Muscle layer of duodenum (tissue), 2 donors: ENCODE results near the gene VPS39.

Experiments used
- H3K27ac ChIP-seq: one replicate; pipeline ENCODE4 v1.7.0; 2013; ENCODE audit warnings: mild to moderate bottlenecking, low read length
- H3K27me3 ChIP-seq: one replicate; pipeline ENCODE4 v1.7.0; 2013; ENCODE audit warnings: low read depth, mild to moderate bottlenecking, control low read depth, low read length
- H3K36me3 ChIP-seq, 2 donors: one replicate each; pipeline ENCODE4 v1.7.0; 2013; ENCODE audit warnings: low read length in 2 of 2, control low read depth in 1 of 2, mild to moderate bottlenecking in 1 of 2; ENCODE audit not compliant: insufficient read depth in 2 of 2, control insufficient read depth in 1 of 2
- H3K4me1 ChIP-seq, 2 donors: one replicate each; pipeline ENCODE4 v1.7.0; 2013; ENCODE audit warnings: low read length in 2 of 2, mild to moderate bottlenecking in 2 of 2, control low read depth in 1 of 2, moderate library complexity in 1 of 2; ENCODE audit not compliant: insufficient read depth in 2 of 2, control insufficient read depth in 1 of 2
- H3K4me3 ChIP-seq, 2 donors: one replicate each; pipeline ENCODE4 v1.7.0; 2013; ENCODE audit warnings: low read length in 2 of 2, low read depth in 1 of 2, mild to moderate bottlenecking in 1 of 2
- H3K9me3 ChIP-seq, 2 donors: one replicate each; pipeline ENCODE4 v1.7.0; 2013; ENCODE audit warnings: low read length in 2 of 2, control low read depth in 1 of 2, mild to moderate bottlenecking in 1 of 2; ENCODE audit not compliant: control insufficient read depth in 1 of 2
- donor health status: healthy.

VPS39 gene

GRCh38 chr15:42133886-42134502 lies 74.1 kb downstream of the VPS39 start:
- Histone ChIP-seq H3K27ac (no peak overlapping the region), H3K36me3 (no peaks in the 10 kb centered on the region), H3K4me3 (no peak overlapping the region), H3K27me3 (peaks cover 7% of the 10 kb centered on the region), H3K9me3 (no peaks in the 10 kb centered on the region), H3K4me1 (no peaks in the 10 kb centered on the region)

GRCh38 chr15:42133356-42133755 lies 74.7 kb downstream of the VPS39 start:
- Histone ChIP-seq H3K4me3 (no peak overlapping the region), H3K9me3 (no peaks in the 10 kb centered on the region), H3K27ac (no peak overlapping the region), H3K4me1 (no peaks in the 10 kb centered on the region), H3K36me3 (no peaks in the 10 kb centered on the region), H3K27me3 (peaks cover 7% of the 10 kb centered on the region)

GRCh38 chr15:42131826-42132806 lies 76.0 kb downstream of the VPS39 start:
- Histone ChIP-seq H3K27me3 (peaks cover 7% of the 10 kb centered on the region), H3K36me3 (no peaks in the 10 kb centered on the region), H3K4me1 (no peaks in the 10 kb centered on the region), H3K27ac (no peak overlapping the region), H3K4me3 (no peak overlapping the region), H3K9me3 (no peaks in the 10 kb centered on the region)

GRCh38 chr15:42131006-42131405 lies 77.1 kb downstream of the VPS39 start:
- Histone ChIP-seq H3K4me1 (no peaks in the 10 kb centered on the region), H3K9me3 (no peaks in the 10 kb centered on the region), H3K4me3 (no peak overlapping the region), H3K27ac (no peak overlapping the region), H3K27me3 (peaks cover 7% of the 10 kb centered on the region), H3K36me3 (no peaks in the 10 kb centered on the region)

GRCh38 chr15:42130246-42130986 lies 77.7 kb downstream of the VPS39 start:
- Histone ChIP-seq H3K4me3 (no peak overlapping the region), H3K36me3 (no peaks in the 10 kb centered on the region), H3K9me3 (no peaks in the 10 kb centered on the region), H3K27ac (no peak overlapping the region), H3K27me3 (peaks cover 7% of the 10 kb centered on the region), H3K4me1 (no peaks in the 10 kb centered on the region)

- H3K36me3 ChIP-seq: no peaks in the 10 kb centered on the region
Measured at GRCh38 chr15:42129364-42129763, 78.7 kb downstream of the VPS39 start.

GRCh38 chr15:42128476-42128875 lies 79.6 kb downstream of the VPS39 start:
- no peaks in the 10 kb centered on the region for H3K4me1 ChIP-seq
- no peak overlapping the region for H3K4me3 ChIP-seq
- no peaks in the 10 kb centered on the region for H3K36me3 ChIP-seq
- no peaks in the 10 kb centered on the region for H3K9me3 ChIP-seq
- no peak overlapping the region for H3K27ac ChIP-seq
- H3K27me3 ChIP-seq: peaks cover 7% of the 10 kb centered on the region

More at GRCh38 chr15:42129364-42129763, 78.7 kb downstream of the VPS39 start:
- no peaks in the 10 kb centered on the region for H3K9me3 ChIP-seq
- no peak overlapping the region for H3K27ac ChIP-seq
- H3K4me3 ChIP-seq: no peak overlapping the region
- peaks cover 7% of the 10 kb centered on the region for H3K27me3 ChIP-seq
- no peaks in the 10 kb centered on the region for H3K4me1 ChIP-seq

- H3K4me1 ChIP-seq: no peaks in the 10 kb centered on the region
- no peaks in the 10 kb centered on the region for H3K9me3 ChIP-seq
- H3K27me3 ChIP-seq: no peaks in the 10 kb centered on the region
- no peaks in the 10 kb centered on the region for H3K36me3 ChIP-seq
- no peak overlapping the region for H3K4me3 ChIP-seq
- no peak overlapping the region for H3K27ac ChIP-seq
Measured at GRCh38 chr15:42123546-42123945, 84.6 kb downstream of the VPS39 start.

GRCh38 chr15:42121682-42122081 lies 86.4 kb downstream of the VPS39 start:
- H3K27ac ChIP-seq: no peak overlapping the region

GRCh38 chr15:42121021-42121420 lies 87.1 kb downstream of the VPS39 start:
- no peaks in the 10 kb centered on the region for H3K9me3 ChIP-seq
- H3K36me3 ChIP-seq: no peaks in the 10 kb centered on the region
- H3K4me3 ChIP-seq: no peak overlapping the region
- H3K4me1 ChIP-seq: no peaks in the 10 kb centered on the region
- H3K27ac ChIP-seq: no peak overlapping the region
- H3K27me3 ChIP-seq: no peaks in the 10 kb centered on the region

More at GRCh38 chr15:42121682-42122081, 86.4 kb downstream of the VPS39 start:
- Histone ChIP-seq H3K36me3 (no peaks in the 10 kb centered on the region), H3K4me1 (no peaks in the 10 kb centered on the region), H3K27me3 (no peaks in the 10 kb centered on the region), H3K4me3 (no peak overlapping the region), H3K9me3 (no peaks in the 10 kb centered on the region)

- no peaks in the 10 kb centered on the region for H3K27me3 ChIP-seq
- H3K9me3 ChIP-seq: no peaks in the 10 kb centered on the region
- H3K27ac ChIP-seq: no peak overlapping the region
- no peak overlapping the region for H3K4me3 ChIP-seq
- H3K36me3 ChIP-seq: no peaks in the 10 kb centered on the region
- H3K4me1 ChIP-seq: no peaks in the 10 kb centered on the region
Measured at GRCh38 chr15:42120285-42120684, 87.8 kb downstream of the VPS39 start.
